Astrocyte of the hippocampus (primary cell): ENCODE results near the gene DNM3.
A peak's percentile ranks its signal among the peaks of the same experiment; 100 is the strongest.

ENCODE experiments used
- DNase-seq: peaks from one replicate; pipeline ENCODE4 v3.0.0; 2011; ENCODE audit warnings: low read depth, low spot score

The DNM3 gene

DNA sequence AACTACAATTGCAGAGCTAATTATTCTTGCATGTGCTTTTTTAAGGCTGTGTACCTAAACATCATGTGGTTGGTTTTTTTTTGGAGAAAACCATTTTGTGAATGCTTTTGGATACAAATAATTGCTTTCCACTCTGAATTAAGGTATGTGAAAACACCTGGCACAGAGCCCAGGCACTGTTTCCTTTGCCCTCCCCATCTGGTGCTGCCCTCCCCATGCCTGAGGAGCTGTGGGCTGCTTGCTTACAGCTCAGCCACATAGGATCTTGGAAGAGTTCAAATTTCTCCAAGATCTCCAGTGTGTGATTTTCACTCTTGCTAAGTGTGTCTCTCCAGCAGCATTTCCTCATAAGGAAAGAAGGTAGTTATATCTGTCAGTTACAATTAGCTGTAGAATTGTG is 27.8 kb downstream of the DNM3 start:
- DNase-seq: peak; percentile 72

DNA sequence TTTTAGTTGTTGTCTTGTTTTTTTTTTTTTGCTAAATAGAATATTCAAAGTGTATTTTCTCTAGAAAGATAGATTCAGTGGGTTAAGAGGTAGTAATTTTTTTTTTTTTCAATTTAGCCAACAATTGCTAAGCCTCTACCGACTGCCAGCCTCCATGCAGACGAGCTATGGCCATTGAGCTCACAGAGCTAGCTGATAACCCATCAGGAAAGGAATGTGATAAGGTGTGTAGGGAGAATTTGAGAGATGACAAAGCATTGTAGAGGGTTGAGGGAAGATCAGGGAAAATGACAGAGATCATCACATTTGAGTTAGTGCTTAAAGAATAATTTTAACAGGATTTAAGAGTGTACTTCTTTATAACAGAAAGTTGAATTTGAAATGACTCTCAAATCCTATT is 30.6 kb downstream of the DNM3 start:
- no peak for DNase-seq

DNA sequence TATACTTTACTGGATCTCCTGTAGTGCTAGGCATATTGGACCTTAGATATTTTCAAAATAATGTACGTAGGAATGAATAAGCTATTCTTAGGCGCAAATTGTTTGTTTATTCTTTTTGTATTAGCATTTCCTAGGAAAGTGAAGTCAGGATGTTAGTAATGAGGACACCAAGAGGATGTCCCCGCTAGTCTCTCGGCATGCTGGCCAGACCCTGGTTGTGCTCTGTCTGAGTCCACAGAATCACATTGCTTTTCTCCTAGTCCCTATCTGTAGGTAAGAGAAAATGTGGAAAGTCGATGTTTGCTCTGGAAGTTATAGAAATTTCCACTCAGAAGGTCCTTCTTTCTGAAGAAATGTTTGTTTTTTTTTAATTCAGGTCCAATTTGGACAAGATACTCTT is 31.1 kb downstream of the DNM3 start:
- DNase-seq: no peak

DNA sequence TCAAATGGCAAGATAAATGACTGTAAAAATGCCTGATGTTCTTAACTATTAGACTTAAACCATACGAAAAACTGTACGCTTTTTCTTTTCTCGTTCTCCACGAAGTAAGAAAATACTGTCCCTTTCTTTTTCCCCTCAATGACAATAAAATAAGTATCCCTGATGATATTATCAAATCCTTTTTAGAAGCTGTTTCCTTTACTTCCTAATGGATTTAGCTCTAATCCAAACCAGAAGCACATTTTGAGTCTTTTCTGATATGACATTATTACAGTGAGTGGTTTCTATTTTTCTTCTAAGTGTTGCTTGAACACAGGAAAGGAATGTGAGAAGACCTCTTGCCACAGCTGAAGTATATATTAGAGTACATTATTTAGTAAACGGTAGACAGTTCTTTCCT is 32.4 kb downstream of the DNM3 start:
- no peak for DNase-seq

DNA sequence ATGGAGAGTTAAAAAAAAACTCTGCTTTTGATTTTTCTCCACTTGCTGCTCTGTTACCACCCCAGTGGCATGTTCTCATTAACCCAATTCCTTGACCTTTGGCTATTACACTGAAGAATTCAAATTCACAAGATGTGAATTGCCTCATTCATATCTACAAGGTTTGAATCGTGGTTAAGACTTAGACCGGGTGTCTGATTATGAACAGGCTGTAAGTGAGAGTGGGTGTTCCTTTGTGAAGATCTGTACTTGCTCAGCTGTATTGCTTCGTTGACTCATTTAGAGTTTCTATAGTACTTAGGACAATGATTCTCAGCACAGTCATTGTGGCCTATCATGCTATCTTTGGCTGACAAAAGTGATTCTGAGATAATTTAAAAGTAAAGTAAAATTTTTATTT is 36.4 kb downstream of the DNM3 start:
- peak; percentile 48 for DNase-seq

DNA sequence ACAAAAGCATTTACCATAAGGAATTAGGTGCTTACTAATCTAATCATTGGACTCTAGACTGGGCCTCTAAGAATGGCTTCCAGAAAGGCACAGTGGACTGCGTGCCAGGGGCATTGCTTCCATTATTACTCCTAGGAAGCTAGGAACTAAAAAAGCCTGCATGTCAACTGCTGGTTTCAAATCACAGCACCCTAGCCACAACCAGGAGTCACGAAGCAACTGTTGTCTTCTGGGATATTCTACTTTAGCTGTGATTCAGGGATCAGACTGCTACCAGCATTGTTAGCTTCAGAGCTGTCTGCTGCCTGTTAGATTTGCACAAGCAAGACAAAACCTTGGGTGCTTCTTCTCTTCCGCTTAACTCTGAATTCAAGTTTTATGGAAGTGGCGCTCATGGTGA is 38.3 kb downstream of the DNM3 start:
- DNase-seq: no peak

DNA sequence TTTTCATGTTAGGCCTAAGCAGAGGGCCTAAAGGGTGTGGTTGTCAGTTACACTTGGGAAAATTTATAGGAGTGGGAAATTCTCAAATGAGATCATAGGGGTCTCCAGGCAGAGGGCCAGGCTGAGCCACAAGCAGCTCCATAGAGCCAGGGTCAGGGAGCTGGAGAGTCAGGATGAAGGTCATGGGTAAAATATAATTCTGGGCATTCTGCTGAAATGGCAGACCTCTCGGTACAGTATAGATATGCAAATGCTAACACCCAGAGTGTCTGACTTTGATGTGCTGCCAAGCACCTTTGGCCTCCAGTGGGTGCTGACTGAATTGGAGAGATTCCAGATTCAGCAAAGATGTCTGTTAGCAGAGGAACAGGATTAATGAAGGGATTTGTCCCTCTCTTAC is 40.1 kb downstream of the DNM3 start:
- peak; percentile 36 for DNase-seq

DNA sequence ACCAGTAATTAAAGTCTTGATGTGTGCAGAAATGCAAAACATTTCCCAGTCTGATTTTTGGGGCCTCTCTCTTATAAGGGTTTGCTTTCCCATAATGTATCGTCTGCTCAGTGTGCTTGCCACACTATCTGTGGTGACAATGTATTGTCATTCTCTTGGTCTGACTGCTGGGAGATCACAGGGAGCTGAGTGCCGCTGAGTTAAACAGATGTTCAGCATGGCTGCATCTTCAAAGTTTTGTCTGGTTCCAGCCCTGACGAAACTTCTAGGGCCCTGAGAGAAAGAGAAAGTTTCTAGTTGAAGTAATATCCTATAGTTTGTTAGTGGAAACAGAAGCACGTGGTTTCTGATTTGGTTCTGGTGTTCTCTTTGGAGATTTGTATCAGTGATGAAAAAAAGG is 42.6 kb downstream of the DNM3 start:
- DNase-seq: no peak

DNA sequence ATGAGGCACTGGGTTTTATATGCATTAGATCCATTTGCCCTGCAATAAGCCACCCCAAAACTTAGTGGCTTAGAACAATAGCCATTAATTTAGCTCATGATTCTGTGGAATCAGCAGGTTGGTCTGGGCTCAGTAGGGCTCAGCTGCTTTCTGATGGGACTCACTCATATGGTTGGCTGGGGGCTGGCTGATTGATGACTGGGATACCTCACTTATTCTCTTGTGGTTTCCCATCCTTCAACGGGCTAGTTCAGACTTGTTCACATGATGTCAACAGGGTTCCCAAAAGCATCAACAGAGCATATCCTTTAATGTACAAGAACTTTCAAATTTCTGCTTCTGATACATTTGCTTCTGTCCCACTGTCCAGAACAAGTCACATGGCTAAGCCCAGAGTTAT is 43.2 kb downstream of the DNM3 start:
- DNase-seq: no peak

DNA sequence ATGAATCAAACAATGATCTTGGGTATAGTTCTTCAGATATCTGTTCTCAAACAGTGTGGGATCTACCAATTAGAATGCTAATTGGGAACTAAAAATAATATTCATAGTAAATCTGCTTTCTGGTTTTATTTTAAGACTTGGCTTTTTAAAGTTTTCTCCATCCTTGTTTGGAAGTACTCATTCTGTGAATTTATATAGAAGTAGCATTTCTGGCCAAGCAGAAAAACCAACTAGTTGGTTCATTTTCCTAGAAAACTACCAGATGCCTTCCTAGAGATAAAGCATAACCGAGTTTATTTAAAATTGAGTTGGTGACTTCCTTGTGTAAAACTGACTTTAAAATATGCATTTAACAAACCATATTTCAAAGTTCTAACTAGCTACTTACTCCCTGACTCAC is 48.8 kb downstream of the DNM3 start:
- no peak for DNase-seq

DNA sequence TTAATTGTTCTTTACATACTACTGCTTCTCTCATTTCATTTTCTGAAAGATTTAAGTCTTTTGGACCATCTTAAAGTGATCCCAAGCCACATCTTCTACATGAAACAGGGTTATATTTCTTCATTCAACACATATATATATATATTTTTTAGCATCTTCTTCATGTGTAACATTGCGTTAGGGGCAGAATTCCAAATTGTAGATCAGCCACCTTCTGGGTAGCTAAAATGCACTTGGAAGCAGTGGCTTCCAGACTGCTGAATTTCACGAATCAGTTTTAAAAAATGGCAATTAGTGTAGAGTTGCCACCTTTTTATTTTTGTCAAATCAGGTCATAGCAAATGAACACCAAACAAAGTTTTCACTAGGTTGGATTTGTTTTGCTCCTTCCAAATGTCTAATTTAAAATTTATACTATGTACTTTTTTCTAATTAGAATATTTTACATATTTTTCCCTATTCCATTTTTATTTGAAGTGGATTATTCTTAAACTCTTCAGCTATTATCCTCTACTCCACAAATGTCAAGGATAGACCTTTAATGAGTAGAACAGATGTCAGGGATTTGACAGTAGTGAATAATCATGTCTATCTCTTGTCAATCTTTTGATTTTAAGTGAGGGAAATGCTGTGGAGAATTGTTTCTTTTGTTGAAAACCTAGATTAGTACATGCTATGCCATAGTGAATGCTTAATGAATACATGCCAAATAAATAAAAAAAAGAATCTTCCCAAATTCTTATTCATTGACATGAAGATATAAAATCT is 55.8 kb downstream of the DNM3 start:
- no peak for DNase-seq

DNA sequence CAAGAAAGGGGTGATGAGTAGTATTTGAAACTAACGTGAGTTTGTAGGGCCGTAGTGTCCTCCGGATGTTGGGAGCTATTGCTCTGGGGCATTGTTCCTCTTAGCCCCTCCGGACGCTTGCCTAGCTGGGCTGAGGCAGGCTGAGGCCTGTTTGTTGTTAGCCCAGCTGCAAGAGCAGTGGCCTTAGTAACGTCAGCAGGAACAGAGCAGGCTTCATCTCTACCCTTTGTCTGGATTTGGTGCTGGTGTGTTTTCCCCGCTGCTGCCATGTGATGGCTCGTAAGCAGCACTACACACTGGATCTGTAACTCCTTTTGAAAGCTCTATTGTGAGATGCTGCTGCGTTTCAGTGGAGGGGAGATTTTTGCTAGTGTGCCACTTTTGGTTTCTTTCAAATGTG is 57.6 kb downstream of the DNM3 start:
- peak; percentile 61 for DNase-seq

DNA sequence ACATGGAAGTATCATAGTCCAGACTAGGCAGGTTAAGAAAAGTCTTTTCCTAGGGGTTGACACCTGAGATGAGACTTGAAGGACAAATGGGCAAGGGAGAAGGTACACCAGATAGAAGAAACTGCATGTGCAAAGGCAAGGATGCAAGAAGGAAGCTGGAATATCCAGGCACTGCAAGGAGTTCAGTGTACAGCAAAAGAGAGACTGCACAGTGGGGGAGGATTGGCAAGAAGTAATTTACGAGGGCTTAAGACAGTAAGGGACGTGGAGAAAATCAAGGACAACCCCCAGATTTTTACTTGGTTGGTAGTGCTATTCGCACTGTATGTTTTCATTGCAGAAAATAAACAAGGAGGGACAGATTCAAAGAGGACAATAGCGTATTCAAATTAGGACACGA is 58.5 kb downstream of the DNM3 start:
- DNase-seq: no peak

DNA sequence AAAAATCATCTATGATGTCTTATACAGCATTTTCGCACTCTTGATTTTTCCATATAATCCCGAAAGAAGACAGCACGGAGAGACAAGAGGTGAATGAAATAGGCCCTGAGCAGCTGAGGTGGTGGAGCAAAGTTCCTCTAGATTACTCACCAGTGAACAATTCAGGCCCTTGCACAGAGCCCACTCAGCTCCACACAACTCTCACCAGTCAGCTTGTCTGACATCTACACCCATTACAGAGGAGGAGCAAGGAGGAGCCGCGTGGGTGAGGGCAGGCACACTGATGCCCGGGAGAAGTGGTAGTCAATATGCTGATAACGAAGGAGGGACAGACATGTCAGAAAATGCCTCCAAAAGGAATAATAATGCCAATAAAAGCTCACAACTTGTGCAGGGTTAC is 59.9 kb downstream of the DNM3 start:
- peak; percentile 29 for DNase-seq

DNA sequence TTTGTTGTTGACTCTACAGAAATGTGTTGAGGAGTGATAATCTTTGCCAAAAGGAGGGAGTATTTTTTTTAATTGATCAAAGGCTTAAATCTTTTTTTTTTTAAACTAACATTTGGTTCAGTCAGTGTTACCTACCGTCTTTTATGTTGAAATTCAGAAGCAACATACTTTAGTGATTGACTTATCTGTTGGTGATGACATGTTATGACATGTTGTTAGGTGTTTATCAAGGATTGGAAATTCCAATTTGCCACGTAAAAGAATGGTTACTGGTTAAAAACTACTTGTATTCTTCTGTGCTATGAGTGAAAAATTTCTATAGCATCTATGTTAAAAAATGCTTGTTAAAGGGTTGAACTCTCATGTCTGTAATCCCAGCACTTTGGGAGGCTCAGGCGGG is 61.2 kb downstream of the DNM3 start:
- no peak for DNase-seq

DNA sequence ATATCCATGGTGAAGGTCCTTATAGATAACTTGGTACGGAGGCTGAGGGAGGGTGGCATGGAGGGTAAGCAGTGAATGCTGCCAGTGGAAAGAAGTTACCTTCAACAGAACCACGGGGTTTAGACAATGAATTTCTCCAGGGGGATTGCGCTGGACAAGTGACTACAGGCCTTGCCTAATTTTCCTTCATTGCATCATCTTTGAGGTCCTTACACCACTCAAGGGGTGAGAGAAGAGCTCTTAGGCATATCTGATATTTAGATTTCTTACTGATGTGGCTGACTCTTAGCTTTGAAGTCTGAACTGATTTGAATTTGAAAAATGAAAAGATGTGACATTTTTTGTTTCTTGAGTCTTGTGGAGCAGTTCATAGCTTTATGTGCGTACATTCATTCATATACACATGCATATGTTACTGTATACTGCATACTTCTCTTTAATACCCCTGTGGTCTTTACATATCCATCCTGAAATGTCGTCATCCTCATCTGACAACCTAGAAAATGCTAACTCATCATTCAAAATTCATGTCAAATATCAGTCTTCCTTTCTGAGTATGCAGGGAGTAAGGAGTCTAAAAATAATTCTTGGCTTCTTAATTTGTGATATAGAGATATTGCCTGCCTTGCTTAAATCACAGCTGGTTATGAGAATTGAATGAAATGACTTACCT is 63.6 kb downstream of the DNM3 start:
- no peak for DNase-seq

DNA sequence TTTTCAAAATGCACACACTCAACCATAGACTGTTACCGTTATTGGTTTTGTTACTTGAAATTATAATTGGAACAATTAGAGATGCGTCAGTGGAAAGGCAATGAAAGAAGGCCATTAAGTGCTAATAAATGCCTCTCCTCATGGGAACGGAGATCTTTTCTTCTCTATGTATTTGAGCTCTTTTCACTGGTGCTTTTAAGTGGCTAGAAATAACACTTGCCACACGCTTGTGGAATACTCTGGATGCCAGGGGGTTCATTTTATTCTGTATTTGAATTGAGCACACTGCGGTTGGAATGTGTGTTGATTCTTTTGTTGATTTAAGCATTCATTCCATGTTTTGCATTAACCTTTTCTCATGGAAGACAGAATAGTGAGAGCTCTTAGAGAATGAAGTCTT is 68.4 kb downstream of the DNM3 start:
- DNase-seq: peak; percentile 88

DNA sequence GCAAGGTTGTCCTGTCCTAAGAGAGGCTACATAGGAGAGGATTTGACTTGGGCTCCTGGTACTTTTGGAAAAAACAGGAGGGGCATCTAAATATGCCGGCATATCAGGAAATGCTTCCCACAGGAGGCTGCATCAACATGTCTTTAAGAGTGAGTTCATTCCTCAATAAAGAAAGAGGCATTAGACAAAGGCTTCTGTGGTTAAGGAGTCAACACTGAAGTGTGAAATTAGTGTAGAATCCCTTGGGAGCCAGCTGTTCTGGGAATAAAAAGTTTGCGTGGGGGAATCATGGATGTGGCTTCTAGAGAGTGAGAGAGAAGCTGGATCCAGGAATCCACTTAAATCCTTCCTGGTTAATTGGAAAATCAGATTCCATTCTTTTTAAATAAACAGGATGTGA is 69.5 kb downstream of the DNM3 start:
- DNase-seq: peak; percentile 44

DNA sequence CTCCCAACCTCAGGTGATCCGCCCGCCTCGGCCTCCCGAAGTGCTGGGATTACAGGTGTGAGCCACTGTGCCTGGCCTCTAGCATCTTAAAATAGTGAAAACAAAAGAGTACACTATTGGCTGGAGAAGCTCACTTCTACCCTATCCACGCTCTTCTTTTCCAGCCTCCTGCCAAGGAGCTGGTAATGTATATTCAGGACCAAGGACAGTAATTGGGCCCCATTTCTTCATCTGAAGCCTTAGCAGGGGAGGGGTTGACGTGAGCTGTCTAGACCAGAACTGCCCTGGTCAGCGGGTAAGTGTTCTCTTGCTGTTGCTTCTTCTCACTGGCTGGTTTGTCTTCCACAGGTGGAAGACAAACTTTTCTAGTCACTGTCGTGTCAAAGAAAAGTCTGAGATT is 70.2 kb downstream of the DNM3 start:
- DNase-seq: peak; percentile 41

DNA sequence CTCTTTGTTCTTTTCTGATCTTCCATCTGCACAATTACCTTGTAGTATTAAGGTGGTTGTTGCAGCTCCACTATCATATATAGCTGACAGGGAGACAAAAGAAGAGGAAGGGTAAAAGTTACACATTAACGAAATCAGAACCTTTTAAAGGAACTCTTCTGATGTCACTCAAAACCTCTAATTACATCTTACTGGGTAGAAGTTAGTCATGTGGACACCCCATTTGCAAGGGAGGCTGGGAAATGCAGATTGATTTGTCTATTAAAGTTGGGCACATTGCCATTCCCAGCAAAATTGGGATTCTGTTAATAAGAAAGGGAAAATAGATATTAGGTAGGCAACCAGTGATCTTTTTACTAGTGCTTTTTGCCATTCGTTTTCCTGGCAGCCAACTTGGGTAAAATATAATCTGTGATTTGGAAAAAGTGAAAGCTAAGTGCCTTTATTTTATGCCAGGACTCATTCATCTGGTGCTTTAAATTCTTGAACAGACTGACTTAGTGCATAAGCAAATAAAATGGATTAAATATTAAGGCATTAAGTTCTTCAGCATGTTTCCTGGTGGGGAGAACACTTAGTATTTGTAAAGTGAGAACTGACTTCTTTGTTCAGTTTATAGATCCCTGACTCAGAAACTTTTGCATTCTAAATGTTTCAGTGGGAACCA is 71.3 kb downstream of the DNM3 start:
- no peak for DNase-seq

DNA sequence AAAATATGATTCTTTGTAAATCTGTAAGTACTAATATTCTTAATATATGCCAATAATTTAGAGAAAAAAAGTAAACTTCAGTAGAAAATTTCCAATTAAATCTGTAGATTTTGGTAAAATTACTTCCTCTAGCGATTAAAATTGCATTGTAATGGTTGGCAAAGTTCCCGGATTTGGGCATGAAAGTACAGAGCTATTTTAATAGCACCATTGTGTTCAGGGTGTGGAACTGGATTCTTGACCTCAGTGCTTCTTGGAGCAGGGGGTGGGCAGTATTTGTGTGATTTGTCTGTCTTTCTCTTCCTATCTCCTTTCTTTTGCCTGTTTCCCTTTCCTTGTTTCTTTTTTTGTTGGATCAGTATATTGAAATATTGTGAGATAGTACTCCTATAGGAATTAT is 72.1 kb downstream of the DNM3 start:
- DNase-seq: peak; percentile 53

DNA sequence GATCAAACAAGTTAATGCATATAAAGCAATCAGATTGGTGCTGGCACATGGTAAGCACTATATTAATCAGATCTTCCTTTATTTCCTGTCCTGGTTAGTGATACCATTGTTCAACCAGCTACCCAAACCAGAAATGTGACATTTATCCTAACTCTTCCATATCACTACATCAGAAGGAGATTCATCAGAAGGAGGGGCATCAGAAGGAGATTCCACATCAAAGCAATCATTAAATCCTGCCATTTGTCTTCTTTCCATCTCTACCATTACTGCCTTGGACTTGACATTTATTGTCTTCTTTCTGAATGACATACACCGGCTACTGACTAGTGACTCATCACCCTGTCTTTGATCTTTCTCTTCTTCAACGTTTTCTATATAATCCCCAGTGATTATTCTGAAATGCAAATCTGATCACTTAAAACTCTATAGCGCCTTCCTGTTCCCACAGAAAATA is 75.0 kb downstream of the DNM3 start:
- no peak for DNase-seq

DNA sequence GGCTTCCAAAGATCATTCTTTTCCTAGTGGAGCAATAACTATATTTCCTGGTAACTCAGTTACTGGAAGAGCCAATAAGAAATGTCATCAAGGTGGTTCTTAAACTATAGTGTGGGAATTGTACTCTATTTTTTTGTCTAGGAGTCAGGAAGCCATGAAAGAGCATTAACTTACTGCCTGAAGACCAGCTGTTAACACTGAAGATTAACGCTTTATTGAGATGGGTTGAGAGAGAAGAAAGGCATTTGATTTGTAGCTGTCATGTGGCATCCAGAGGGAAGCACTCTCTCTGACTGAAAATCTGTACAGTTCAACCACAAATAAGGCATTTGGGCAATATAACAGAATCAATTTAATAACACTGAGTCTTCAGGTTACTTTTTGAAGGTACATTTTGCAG is 76.0 kb downstream of the DNM3 start:
- DNase-seq: no peak
